Activated CD8-positive, alpha-beta memory T cell treated with anti-CD3 and anti-CD28 coated beads for 24 hours (primary cell): ENCODE results near the gene TMTC3.

Experiments used
- DNase-seq: peaks from one replicate; pipeline ENCODE4 v3.0.0-alpha.2; 2020

Gene TMTC3

DNA sequence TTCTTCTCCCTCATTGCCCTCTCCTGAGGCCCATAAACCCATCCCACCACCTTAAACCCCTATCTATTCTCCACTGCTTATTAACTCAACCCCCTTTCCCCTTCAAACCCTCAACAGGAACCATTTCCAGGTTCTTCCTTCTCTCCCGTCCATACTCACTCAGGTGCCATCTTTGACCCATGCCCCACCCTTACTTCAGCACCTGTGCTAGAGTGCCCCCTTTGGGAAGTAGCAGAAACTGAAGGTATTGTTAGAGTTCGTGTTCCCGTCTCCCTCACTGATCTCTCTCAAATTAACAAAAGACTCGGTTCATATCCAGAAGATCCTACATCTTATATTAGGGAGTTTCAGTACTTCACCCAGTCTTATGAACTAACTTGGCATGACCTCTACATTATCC, 86.6 kb downstream of the TMTC3 start:
- DNase-seq: no peak

DNA sequence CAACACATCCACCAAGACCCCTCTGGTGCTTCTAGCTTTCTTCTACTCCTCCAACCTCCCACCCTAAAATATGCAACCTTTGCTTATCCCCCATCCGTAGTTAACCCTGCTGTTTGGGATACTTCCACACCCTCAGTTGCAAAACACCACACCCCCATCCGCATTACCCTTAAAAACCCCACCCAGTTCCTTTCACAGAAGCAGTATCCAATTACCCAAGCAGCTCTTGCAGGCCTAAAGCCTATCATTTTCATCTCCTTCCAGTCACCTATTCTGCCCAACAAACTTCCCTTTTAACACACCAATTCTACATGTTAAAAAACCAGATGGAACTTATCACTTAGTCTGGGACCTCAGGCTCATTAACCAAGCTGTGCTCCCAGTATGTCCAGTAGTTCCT, 88.2 kb downstream of the TMTC3 start:
- no peak for DNase-seq

DNA sequence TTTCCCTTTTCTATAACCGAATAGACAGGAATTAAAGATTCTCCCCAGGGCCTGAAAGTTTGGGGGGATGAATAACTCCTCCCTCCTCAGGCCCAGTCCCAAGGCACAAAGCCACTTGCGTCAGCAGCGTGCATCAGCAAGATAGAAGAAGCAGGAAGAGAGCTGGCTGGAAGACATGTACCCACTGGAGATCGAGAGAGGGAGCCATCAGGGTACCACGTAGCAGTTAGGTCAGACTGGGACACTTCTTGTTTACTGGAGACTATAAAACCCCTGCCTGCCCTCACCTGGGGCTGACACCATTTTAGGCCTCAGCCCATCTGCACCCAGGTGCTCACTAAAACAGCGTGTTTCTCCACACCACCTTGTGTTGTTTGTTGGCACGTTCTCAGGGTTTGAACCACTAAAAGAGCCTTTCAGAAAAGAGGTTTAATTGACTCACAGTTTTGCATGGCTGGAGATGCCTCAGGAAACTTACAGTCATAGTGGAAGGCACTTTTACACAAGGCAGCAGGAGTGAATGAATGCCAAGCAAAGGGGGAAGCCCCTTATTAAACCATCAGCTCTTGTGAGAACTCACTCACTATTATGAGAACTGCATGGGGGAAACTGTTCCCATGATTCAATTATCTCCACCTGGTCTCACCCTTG, 93.2 kb downstream of the TMTC3 start:
- no peak for DNase-seq

DNA sequence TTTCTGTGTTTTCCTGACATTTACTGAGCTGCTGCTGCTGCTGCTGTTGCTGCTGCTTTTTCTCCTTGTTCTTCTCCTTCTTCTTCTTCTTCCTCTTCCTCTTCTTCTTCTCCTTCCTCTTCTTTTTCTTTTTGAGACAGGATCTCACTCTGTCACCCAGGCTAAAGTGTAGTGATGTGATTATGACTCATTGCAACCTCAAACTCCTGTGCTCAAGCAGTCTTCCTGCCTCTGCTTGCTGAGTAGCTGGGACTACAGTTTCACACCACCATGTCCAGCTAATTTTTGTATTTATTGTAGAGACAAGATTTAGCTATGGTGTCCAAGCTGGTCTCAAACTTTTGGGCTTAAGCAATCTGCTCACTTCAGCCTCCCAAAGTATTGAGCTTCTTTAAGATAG, 95.8 kb downstream of the TMTC3 start:
- DNase-seq: no peak

DNA sequence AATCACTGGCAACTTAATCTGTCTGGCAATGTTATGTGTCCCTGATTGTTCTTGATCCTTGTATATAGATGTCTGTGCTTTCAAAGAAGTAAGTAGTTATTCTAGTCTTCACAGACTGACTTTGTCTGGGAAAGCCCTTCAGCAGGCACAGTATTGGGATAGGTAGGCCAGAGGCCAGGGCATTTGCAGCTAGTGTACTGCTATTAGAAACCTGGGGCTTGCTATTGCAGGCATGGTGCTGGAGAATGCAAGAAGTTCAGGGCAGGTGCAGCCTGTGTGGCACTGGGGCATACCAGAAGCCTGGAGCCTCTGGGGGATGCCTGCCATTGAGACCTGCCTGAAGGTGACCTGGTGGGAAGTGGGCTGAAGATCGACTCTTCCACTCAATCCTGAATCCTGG, 96.3 kb downstream of the TMTC3 start:
- no peak for DNase-seq

DNA sequence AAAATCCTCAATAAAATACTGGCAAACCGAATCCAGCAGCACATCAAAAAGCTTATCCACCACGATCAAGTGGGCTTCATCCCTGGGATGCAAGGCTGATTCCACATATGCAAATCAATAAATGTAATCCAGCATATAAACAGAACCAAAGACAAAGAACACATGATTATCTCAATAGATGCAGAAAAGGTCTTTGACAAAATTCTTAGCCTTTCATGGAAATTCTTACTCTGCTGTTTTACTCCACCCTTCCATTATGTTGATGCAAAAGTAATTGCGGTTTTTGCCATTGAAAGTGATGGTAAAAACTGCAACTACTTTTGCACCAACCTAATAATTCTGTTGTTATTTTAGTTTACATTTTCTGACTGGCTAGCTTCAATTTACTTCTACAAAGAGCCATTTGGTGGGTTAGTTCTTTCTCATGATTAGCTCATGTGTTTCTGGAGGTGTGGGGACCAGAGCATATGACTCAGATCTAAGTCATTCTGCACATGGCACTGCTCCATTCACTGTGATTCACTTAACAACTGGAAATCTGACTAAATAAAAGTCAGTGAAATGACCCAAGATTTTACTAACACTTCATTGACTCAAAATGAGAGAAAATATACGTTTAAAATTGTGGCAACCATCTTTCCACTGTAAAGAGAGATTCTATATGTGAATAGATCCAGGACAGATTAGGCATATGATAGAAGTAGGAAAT, 99.9 kb downstream of the TMTC3 start:
- no peak for DNase-seq

DNA sequence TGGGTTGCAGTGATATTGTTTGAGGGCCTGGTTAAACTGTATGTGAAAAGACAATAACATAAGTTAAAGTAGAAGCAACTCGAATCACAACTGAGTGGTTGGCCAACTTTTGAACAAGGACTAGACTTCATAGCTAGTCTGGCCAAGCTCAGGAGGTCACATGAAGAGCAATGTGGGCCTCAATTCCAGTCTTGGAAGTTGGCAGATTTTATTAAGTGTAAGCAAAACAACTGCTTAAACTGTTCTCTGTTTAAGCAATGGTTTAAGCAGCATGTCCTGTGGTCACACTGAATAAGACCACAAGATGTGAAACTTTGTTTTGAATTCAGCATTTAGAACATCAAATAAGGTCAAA, 100.4 kb downstream of the TMTC3 start:
- DNase-seq: no peak

DNA sequence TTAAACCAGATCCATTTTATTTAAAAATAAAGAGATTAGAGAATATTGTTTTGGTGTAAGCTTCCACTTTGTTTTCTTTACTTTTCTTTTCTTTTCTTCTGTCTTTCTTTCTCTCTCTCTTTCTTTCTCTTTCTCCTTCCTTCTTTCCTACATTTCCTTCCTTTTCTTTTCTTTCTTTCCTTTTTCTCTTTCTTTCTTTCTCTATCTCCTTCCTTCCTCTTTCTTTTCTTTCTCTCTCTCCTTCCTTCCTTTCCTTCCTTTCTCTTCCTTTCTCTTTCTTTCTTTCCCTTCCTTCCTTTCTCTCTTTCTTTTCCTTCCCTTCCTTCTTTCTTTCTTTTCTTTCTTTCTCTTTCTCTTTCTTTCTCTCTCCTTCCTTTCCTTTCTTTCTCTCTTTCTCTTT, 100.8 kb downstream of the TMTC3 start:
- no peak for DNase-seq

DNA sequence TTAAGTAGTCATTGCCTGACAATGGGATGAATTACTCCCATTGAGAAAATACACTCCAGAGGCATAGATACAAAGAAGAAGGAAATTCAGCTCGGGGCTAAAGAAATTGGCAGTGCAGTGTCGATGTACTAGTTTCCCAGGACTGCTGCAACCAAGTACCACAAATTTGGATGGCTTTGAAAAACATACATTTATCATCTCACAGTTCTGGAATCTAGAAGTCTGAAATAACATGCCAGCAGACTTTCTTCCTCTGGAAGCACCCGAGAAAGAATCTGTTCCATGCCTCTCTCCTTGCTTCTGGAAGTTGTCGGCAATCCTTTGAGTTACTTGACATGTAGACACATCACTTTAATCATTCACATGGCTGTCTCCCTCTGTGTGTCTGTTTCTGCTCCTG, 101.9 kb downstream of the TMTC3 start:
- DNase-seq: no peak

DNA sequence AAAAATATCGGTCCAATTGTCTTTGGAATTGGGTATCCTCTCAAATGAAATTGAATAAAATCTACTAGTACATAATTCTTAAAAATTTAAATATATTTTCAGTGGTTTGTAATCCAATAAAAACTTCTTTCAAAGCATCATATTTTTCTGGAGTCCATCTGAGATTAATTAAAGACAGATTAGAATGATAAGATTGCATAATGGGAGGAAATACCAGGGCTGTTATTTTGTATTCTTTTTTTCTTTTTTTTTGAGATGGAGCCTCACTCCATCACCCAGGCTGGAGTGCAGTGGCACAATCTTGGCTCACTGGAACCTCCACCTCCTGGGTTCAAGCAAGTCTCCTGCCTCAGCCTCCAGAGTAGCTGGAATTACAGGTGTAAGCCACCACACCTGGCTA, 103.8 kb downstream of the TMTC3 start:
- DNase-seq: no peak

DNA sequence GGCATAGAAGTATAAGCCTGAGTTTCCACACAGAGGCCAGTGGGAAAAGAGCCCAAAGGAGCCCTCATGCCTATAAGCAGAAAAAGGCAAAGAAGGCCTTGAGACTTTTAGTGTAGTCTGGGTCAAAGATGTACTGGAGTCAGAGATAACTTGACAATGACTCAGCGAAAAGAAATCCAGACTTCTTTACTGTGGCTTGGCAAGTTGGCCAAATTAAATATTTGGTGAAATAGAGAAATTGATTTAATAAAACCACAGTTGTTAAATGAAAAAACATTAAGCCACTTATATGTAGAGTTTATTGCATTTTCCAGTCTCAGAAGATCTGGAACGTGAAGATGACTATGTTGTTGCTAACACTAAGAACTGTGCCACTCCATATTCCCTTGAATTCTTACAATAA, 105.1 kb downstream of the TMTC3 start:
- DNase-seq: no peak

DNA sequence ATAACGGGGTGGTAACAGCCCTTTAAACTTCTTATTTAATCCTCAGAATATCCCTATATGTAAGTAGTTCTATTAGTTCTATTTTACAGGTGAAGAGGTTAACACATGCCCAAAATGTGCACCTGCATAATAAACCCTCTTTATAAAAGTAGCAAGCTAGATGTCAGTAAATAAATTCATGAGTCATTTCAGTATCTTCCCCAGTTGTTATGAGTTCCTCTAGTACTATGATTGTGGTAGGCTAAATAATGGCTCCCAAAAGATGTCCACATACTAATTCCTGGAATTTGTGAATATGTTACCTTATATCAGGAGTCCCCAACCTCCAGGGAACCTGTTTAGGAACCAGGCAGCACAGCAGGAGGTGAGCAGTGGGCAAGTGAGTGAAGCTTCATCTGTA, 106.5 kb downstream of the TMTC3 start:
- no peak for DNase-seq
